PFSK-1 (cell line): ENCODE data around the gene ZFYVE16.

Experiments used
- POLR2AphosphoS5 ChIP-seq: IDR thresholded peaks from 2 replicates; pipeline ENCODE4 v1.6.1; 2012; ENCODE audit warnings: low read depth, mild to moderate bottlenecking, control low read depth, low read length, moderate library complexity
- REST ChIP-seq, 2 experiments: IDR thresholded peaks; 2 replicates each; pipeline versions ENCODE4 v1.6.1 to v1.8.0; 2011 to 2012; ENCODE audit warnings: low read depth in 2 of 2, low read length in 2 of 2, control low read depth in 1 of 2, inconsistent platforms in 1 of 2, mild to moderate bottlenecking in 1 of 2, moderate library complexity in 1 of 2; ENCODE audit not compliant: insufficient read depth in 1 of 2
- SIN3A ChIP-seq: IDR thresholded peaks from 2 replicates; pipeline ENCODE4 v1.6.1; 2012; ENCODE audit warnings: mild to moderate bottlenecking, low read length, moderate library complexity, borderline replicate concordance; ENCODE audit not compliant: insufficient read depth
- TAF1 ChIP-seq: IDR thresholded peaks from 2 replicates; pipeline ENCODE4 v1.6.1; 2012; ENCODE audit warnings: low read length, control low read depth, borderline replicate concordance; ENCODE audit not compliant: insufficient read depth

- TF ChIP-seq REST (IDR thresholded peaks at IDR 0.05; ENCODE audit: insufficient read depth in 1 of 2, low read depth in 2 of 2, low read length in 2 of 2) (no peak), POLR2AphosphoS5 (no peak), TAF1 (no peak), SIN3A (no peak)
Observed at GRCh38 chr5:80414113-80414512, 6.2 kb downstream of the ZFYVE16 start.
